HepG2 (cell line): ENCODE results near the gene REEP2. TPM values are rescaled to one million over a fixed set of nuclear protein-coding genes. Genes with fewer than 3 reads are reported as not detected.

Experiments used
- ATAC-seq: fragments of 200-7000 bp; cut with Tn5 transposase; 3 replicates; pipeline ENCODE4 v1.9.1; 2020; ENCODE audit warnings: mild to moderate bottlenecking, moderate library complexity
- BruUV-seq: library from RNA; stranded (reverse); fragments of 400-500 nt; replicated peaks from 2 replicates; lab custom pipeline; 2021; lab: Mats Ljungman, UMichigan
- CTCF ChIA-PET: fragments of 300-600 bp; formaldehyde crosslinking; extraction: SDS; loops from one replicate; lab custom pipeline; 2021; ENCODE audit warnings: low total read pairs, inconsistent platforms, low intra/inter-chr PET ratio; lab: Yijun Ruan, JAX
- POLR2A ChIA-PET: fragments of 350-600 bp; sonication (Branson Sonifier 250); formaldehyde crosslinking; loops from one replicate; lab custom pipeline; 2020; ENCODE audit warnings: antibody characterized with exemption, inconsistent platforms; lab: Yijun Ruan, JAX
- DNase-seq: peaks from one replicate; pipeline ENCODE4 v3.0.0-alpha.2; 2015; ENCODE audit warnings: low spot score
- FAIRE-seq: peaks from 3 replicates; lab custom pipeline; 2011; peaks lifted over from hg19 to GRCh38; lab: Jason Lieb, UNC
- H2AFZ ChIP-seq: one replicate; pipeline ENCODE4 v1.6.1; 2011; ENCODE audit warnings: low read length, inconsistent platforms
- H3K27ac ChIP-seq: fragments of 300-600 bp; 3 replicates; pipeline ENCODE4 v1.8.0; 2011; ENCODE audit warnings: mixed run types, mild to moderate bottlenecking, mixed read lengths, low read length, inconsistent platforms; ENCODE audit not compliant: insufficient read depth; ENCODE audit errors: extremely low read length
- H3K27me3 ChIP-seq, 2 experiments: fragments of 200-600 bp in 1 of 2; 2 replicates in 1 of 2; 3 replicates in 1 of 2; pipeline versions ENCODE4 v1.6.0 to v1.8.0; 2011; ENCODE audit warnings: low read length in 2 of 2, mild to moderate bottlenecking in 2 of 2, moderate library complexity in 2 of 2, inconsistent platforms in 1 of 2; ENCODE audit not compliant: insufficient read depth in 2 of 2, control insufficient read depth in 1 of 2
- H3K36me3 ChIP-seq, 2 experiments: fragments of 200-600 bp in 1 of 2; replicated peaks in 1 of 2; 2 replicates in 1 of 2; 3 replicates in 1 of 2; pipeline versions ENCODE4 v1.5.1 to v1.8.0; 2011; ENCODE audit warnings: low read length in 2 of 2, inconsistent platforms in 1 of 2; ENCODE audit not compliant: insufficient read depth in 2 of 2, control insufficient read depth in 1 of 2
- H3K4me1 ChIP-seq: 2 replicates; pipeline ENCODE4 v1.5.1; 2012; ENCODE audit warnings: low read length, inconsistent platforms; ENCODE audit not compliant: insufficient read depth
- H3K4me2 ChIP-seq: 2 replicates; pipeline ENCODE4 v1.6.0; 2011; ENCODE audit warnings: low read depth, low read length, inconsistent platforms
- H3K4me3 ChIP-seq, 3 experiments: fragments of 200-600 bp in 1 of 3; sonication (generic), shearing (Covaris generic) in 1 of 3; replicated peaks in 1 of 3; 2 replicates each; pipeline ENCODE4 v1.5.1; 2011 to 2016; ENCODE audit warnings: low read length in 3 of 3, inconsistent platforms in 2 of 3, low read depth in 2 of 3, mild to moderate bottlenecking in 2 of 3, control low read depth in 1 of 3, mixed read lengths in 1 of 3; ENCODE audit not compliant: insufficient read depth in 1 of 3
- H3K79me2 ChIP-seq: one replicate; pipeline ENCODE4 v1.6.1; 2011; ENCODE audit warnings: low read length, inconsistent platforms; ENCODE audit not compliant: insufficient read depth
- H3K9ac ChIP-seq: 2 replicates; pipeline ENCODE4 v1.6.0; 2011; ENCODE audit warnings: mild to moderate bottlenecking, low read depth, low read length, inconsistent platforms; ENCODE audit not compliant: insufficient read depth
- H3K9me3 ChIP-seq: 2 replicates; pipeline ENCODE4 v1.5.1; 2012; ENCODE audit warnings: mild to moderate bottlenecking, low read length
- H4K20me1 ChIP-seq: 2 replicates; pipeline ENCODE4 v1.6.0; 2011; ENCODE audit warnings: inconsistent platforms, mild to moderate bottlenecking, low read length, moderate library complexity; ENCODE audit not compliant: insufficient read depth
- ESRRA ChIP-seq: sonication (generic); formaldehyde crosslinking; IDR thresholded peaks from 2 replicates; pipeline ENCODE4 v1.5.1; 2020; ENCODE audit warnings: mild to moderate bottlenecking, low read depth, missing genetic modification reagents
- RFXAP ChIP-seq: sonication (generic); formaldehyde crosslinking; IDR thresholded peaks from 2 replicates; pipeline ENCODE4 v1.4.0; 2020; ENCODE audit warnings: missing genetic modification reagents, borderline replicate concordance
- SNAI1 ChIP-seq: sonication (generic); formaldehyde crosslinking; IDR thresholded peaks from 2 replicates; pipeline ENCODE4 v1.5.0; 2020; ENCODE audit warnings: mild to moderate bottlenecking, missing genetic modification reagents, borderline replicate concordance
- U2AF1 ChIP-seq: fragments of 200-400 bp; formaldehyde crosslinking; optimal IDR thresholded peaks from 2 replicates; pipeline ENCODE3; 2017; ENCODE audit warnings: mild to moderate bottlenecking, low read depth, low read length
- ZFP82 ChIP-seq: sonication (generic); formaldehyde crosslinking; IDR thresholded peaks from 2 replicates; pipeline ENCODE4 v1.5.1; 2020; ENCODE audit warnings: mild to moderate bottlenecking, missing genetic modification reagents, borderline replicate concordance
- ZNF547 ChIP-seq: sonication (generic); formaldehyde crosslinking; IDR thresholded peaks from 2 replicates; pipeline ENCODE4 v1.5.1; 2020; ENCODE audit warnings: mild to moderate bottlenecking, missing genetic modification reagents
- WGBS: methylation state at CpG from one replicate; pipeline ENCODE4 v1.1.6; 2017; ENCODE audit warnings: low lambda C conversion rate; 5-methylcytosine and 5-hydroxymethylcytosine counted together
- in situ Hi-C: cut with HindIII; loops from 2 replicates; pipeline ENCODE4 v1.10.0; 2017; ENCODE audit warnings: low pct_unique_long_range_greater_than_20kb; ENCODE audit not compliant: extremely low pct_ligation_motif_present
- intact Hi-C: fragments of 100-400 bp; cut with micrococcal nuclease; formaldehyde crosslinking; loops from one replicate; pipeline ENCODE4 v1.10.0; 2022; ENCODE audit not compliant: unreplicated experiment
- polyA plus RNA-seq, 8 experiments: library from polyadenylated mRNA; depleted of rRNA in 3 of 8; stranded (reverse) in 7 of 8; unstranded in 1 of 8; fragments of >200 nt; fragmentation: Illumina TruSeq in 4 of 8; extraction: Trizol in 4 of 8; gene quantifications; 2 replicates each; pipeline versions ENCODE4 v1.2.1 to v1.2.3, GENCODE V29; 2011 to 2016; ENCODE audit warnings: low read depth in 4 of 8, missing spikeins in 1 of 8, mixed read lengths in 1 of 8; ENCODE audit not compliant: insufficient read depth in 1 of 8
- total RNA-seq, 5 experiments: library from RNA; depleted of rRNA; stranded (reverse); fragments of >200 nt; fragmentation: Illumina TruSeq; extraction: Trizol; gene quantifications; 2 replicates each; pipeline ENCODE4 v1.2.3, GENCODE V29; 2016; ENCODE audit warnings: low read depth in 1 of 5
- TF ChIP-seq, protein P1 (sequence below): sonication (generic); formaldehyde crosslinking; IDR thresholded peaks from 2 replicates; pipeline ENCODE4 v1.4.0; 2020; ENCODE audit warnings: mild to moderate bottlenecking, missing genetic modification reagents
- TF ChIP-seq, protein P2 (sequence below): sonication (generic); formaldehyde crosslinking; IDR thresholded peaks from 2 replicates; pipeline ENCODE4 v1.4.0; 2020; ENCODE audit warnings: missing genetic modification reagents
- TF ChIP-seq, protein P3 (sequence below): sonication (generic); formaldehyde crosslinking; IDR thresholded peaks from 2 replicates; pipeline ENCODE4 v1.4.0; 2020; ENCODE audit warnings: missing genetic modification reagents
- TF ChIP-seq, protein P4 (sequence below): sonication (generic); formaldehyde crosslinking; IDR thresholded peaks from 2 replicates; pipeline ENCODE4 v1.4.0; 2020; ENCODE audit warnings: missing genetic modification reagents, borderline replicate concordance
- TF ChIP-seq, protein P5 (sequence below): sonication (generic); formaldehyde crosslinking; IDR thresholded peaks from 2 replicates; pipeline ENCODE4 v1.8.1; 2022; ENCODE audit warnings: mild to moderate bottlenecking, missing genetic modification reagents
- TF ChIP-seq, protein P6 (sequence below): sonication (generic); formaldehyde crosslinking; IDR thresholded peaks from 2 replicates; pipeline ENCODE4 v1.9.0; 2022; ENCODE audit warnings: missing genetic modification reagents, mild to moderate bottlenecking, borderline replicate concordance

The REEP2 gene
- total and polyA plus RNA-seq, 2 of the 13 experiments (the other 11 are each of a cell fraction or from before 2014, with no cell fraction given): 5.3 to 7.8 TPM

DNA sequence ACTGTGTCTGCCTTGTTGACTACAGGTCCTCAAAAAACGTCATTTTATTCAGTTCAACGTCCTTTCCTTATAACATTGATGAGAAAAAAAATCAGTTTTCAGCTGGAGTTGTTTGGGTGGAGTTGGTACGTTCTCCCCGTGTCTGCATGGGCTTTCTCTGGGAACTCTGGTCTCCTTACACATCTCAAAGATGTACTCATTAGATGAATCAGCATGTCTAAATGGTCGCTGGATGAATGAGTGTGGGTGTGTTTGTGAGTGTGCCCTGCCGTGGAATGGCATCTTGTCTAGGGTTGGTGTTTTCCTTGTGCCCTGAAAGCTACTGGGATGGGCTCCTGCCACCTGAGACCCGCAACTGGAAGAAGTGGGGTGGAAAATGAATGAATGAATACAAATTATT is 56.5 kb downstream of the REEP2 start:
- in situ Hi-C loops (no loop called here), intact Hi-C loops (no loop called here)
- TF ChIP-seq, protein P1, sequence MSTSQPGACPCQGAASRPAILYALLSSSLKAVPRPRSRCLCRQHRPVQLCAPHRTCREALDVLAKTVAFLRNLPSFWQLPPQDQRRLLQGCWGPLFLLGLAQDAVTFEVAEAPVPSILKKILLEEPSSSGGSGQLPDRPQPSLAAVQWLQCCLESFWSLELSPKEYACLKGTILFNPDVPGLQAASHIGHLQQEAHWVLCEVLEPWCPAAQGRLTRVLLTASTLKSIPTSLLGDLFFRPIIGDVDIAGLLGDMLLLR (CRISPR knock-in tag): no peak
- TF ChIP-seq, protein P2, sequence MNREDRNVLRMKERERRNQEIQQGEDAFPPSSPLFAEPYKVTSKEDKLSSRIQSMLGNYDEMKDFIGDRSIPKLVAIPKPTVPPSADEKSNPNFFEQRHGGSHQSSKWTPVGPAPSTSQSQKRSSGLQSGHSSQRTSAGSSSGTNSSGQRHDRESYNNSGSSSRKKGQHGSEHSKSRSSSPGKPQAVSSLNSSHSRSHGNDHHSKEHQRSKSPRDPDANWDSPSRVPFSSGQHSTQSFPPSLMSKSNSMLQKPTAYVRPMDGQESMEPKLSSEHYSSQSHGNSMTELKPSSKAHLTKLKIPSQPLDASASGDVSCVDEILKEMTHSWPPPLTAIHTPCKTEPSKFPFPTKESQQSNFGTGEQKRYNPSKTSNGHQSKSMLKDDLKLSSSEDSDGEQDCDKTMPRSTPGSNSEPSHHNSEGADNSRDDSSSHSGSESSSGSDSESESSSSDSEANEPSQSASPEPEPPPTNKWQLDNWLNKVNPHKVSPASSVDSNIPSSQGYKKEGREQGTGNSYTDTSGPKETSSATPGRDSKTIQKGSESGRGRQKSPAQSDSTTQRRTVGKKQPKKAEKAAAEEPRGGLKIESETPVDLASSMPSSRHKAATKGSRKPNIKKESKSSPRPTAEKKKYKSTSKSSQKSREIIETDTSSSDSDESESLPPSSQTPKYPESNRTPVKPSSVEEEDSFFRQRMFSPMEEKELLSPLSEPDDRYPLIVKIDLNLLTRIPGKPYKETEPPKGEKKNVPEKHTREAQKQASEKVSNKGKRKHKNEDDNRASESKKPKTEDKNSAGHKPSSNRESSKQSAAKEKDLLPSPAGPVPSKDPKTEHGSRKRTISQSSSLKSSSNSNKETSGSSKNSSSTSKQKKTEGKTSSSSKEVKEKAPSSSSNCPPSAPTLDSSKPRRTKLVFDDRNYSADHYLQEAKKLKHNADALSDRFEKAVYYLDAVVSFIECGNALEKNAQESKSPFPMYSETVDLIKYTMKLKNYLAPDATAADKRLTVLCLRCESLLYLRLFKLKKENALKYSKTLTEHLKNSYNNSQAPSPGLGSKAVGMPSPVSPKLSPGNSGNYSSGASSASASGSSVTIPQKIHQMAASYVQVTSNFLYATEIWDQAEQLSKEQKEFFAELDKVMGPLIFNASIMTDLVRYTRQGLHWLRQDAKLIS (CRISPR knock-in tag): no peak
- TF ChIP-seq ZFP82 (CRISPR knock-in tag) (no peak), SNAI1 (CRISPR knock-in tag) (no peak), ZNF547 (CRISPR knock-in tag) (no peak), U2AF1 (no peak), RFXAP (CRISPR knock-in tag) (no peak), ESRRA (CRISPR knock-in tag) (no peak)
- TF ChIP-seq, protein P3, sequence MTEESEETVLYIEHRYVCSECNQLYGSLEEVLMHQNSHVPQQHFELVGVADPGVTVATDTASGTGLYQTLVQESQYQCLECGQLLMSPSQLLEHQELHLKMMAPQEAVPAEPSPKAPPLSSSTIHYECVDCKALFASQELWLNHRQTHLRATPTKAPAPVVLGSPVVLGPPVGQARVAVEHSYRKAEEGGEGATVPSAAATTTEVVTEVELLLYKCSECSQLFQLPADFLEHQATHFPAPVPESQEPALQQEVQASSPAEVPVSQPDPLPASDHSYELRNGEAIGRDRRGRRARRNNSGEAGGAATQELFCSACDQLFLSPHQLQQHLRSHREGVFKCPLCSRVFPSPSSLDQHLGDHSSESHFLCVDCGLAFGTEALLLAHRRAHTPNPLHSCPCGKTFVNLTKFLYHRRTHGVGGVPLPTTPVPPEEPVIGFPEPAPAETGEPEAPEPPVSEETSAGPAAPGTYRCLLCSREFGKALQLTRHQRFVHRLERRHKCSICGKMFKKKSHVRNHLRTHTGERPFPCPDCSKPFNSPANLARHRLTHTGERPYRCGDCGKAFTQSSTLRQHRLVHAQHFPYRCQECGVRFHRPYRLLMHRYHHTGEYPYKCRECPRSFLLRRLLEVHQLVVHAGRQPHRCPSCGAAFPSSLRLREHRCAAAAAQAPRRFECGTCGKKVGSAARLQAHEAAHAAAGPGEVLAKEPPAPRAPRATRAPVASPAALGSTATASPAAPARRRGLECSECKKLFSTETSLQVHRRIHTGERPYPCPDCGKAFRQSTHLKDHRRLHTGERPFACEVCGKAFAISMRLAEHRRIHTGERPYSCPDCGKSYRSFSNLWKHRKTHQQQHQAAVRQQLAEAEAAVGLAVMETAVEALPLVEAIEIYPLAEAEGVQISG (CRISPR knock-in tag): no peak
- TF ChIP-seq, protein P4, sequence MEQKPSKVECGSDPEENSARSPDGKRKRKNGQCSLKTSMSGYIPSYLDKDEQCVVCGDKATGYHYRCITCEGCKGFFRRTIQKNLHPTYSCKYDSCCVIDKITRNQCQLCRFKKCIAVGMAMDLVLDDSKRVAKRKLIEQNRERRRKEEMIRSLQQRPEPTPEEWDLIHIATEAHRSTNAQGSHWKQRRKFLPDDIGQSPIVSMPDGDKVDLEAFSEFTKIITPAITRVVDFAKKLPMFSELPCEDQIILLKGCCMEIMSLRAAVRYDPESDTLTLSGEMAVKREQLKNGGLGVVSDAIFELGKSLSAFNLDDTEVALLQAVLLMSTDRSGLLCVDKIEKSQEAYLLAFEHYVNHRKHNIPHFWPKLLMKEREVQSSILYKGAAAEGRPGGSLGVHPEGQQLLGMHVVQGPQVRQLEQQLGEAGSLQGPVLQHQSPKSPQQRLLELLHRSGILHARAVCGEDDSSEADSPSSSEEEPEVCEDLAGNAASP (CRISPR knock-in tag): no peak
- TF ChIP-seq, protein P5, sequence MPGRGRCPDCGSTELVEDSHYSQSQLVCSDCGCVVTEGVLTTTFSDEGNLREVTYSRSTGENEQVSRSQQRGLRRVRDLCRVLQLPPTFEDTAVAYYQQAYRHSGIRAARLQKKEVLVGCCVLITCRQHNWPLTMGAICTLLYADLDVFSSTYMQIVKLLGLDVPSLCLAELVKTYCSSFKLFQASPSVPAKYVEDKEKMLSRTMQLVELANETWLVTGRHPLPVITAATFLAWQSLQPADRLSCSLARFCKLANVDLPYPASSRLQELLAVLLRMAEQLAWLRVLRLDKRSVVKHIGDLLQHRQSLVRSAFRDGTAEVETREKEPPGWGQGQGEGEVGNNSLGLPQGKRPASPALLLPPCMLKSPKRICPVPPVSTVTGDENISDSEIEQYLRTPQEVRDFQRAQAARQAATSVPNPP (CRISPR knock-in tag): no peak
- TF ChIP-seq, protein P6, sequence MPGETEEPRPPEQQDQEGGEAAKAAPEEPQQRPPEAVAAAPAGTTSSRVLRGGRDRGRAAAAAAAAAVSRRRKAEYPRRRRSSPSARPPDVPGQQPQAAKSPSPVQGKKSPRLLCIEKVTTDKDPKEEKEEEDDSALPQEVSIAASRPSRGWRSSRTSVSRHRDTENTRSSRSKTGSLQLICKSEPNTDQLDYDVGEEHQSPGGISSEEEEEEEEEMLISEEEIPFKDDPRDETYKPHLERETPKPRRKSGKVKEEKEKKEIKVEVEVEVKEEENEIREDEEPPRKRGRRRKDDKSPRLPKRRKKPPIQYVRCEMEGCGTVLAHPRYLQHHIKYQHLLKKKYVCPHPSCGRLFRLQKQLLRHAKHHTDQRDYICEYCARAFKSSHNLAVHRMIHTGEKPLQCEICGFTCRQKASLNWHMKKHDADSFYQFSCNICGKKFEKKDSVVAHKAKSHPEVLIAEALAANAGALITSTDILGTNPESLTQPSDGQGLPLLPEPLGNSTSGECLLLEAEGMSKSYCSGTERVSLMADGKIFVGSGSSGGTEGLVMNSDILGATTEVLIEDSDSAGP (CRISPR knock-in tag): no peak

More for the DNA sequence above, 56.5 kb downstream of the REEP2 start:
- Histone ChIP-seq H3K4me2 (no peak overlapping the region), H3K9ac (no peak overlapping the region), H4K20me1 (no peaks in the 10 kb centered on the region), H3K4me3 (no peak overlapping the region), H2AFZ (no peak overlapping the region), H3K79me2 (no peaks in the 10 kb centered on the region), H3K27me3 (peaks cover 0 to 14% of the 10 kb centered on the region in 2 experiments; a peak in 4 of 5 replicates), H3K27ac (no peak overlapping the region), H3K4me1 (peaks cover 35% of the 10 kb centered on the region), H3K36me3 (no peaks in the 10 kb centered on the region; a peak in 1 of 5 replicates), H3K9me3 (no peaks in the 10 kb centered on the region)
- DNase-seq (no peak), ATAC-seq (no peak), FAIRE-seq (no peak)
- no TSS peak for BruUV-seq
- ChIA-PET CTCF (no interaction called here), POLR2A (interaction anchor here (3.5 kb wide), 1 partner anchor 30 kb away, joined by 58 read pairs; the partner anchor contains the start of gene EGR1)
- WGBS: 94% methylated on average over 7 of the region's 7 CpGs
